Central memory CD4-positive, alpha-beta T cell (primary cell): ENCODE results near the gene DISC1.
"Not testable (repeated sequence)": the region's sequence is repeated elsewhere in the genome, so short reads cannot be mapped to it uniquely, and the experiment has no call there.

Experiments used
- DNase-seq: peaks from one replicate; pipeline ENCODE4 v3.0.0; 2022

Gene DISC1

DNA sequence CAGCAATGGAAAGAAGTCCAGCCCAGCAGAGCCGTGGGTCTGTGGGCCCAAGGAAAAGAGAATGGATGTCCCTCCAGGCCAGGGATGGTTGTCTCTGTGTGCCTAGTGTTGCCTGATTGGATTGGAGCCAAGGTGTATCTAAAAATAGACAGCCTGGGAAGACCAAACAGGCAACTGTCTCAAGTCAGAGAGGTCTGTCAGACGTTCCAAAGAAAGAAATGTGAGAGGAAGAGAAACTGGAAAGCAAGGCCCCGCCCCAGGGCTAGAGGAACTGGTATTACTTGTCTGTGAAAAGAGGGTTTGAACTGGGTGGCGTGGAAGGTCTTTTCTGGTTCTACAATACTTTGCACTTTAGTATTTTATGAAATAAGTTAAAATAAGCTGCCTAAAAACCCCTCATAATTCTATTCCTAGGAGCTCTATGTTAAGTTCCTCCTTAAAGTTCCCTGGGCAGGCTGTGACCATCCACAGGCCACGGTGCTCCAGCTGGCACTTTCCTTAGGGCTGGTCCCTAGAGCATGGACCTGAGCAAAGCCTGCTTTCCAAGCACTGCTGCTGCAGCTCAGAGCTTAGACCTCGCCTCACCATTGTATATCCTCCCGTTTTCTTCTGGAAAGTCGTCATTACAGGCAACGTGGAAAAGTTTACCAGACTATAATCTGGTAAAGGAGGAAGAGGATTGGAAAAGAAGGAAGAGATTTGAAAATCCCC, 151.6 kb downstream of the DISC1 start:
- DNase-seq: no peak

DNA sequence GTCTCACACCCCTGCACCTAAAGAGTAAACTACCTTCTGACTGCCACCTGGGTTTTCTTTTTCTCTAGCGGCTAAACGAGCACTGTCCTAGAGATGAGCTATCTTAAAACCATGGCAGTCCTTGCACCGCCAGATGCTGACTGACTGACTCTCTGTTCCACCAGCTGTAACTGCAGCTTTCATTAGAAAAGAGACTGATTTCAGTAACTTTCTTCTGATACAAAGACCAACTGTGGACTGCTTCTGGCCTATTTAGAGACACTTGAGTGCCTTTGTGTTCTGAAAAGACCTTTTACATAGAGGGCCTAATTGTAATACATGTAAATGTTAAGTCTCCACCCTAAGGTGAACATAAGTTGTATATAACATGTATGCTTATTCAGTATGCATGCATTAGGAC, 152.5 kb downstream of the DISC1 start:
- no peak for DNase-seq

DNA sequence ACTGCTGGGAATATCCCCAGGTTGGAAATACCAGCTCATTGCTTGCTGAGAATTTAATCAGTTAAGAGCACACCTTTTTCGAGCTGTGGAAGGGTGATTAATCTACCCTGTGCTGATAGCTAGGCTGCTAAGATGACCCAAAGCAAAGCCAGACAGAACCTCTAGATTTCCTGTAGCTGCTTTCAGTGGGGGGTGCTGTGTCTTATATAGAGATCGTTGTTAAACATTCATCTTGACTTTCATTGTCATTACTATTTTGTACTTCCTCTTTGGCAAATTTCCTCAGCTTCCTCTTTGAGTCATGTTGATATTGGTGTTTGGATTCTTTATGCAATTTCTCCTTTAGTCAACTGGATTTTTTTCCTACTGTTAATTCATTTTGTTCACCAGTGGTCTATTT, 155.3 kb downstream of the DISC1 start:
- DNase-seq: no peak

GRCh38 chr1:231785073-231785472, 158.5 kb downstream of the DISC1 start:
- not testable (repeated sequence) for DNase-seq

GRCh38 chr1:231786126-231786525, 159.5 kb downstream of the DISC1 start:
- DNase-seq: no peak

DNA sequence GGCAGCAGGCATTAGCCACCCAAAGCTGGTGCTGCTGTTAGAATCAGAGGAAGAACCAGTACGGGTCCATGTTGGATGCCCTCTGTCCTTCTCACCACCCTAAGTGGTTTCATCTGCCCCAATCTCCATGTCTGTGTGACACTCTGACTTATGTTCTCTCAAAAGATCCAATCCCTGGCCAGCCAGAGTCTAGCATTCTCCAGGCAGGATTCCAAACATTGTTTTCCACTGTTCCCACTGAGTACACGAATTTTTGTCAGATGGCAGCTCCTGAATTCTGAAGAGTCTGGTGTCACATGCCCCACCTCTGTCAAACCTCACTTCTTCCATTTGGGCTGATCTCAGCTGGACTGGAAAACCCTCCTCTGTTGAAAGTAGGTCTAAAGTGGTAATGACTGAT, 166.0 kb downstream of the DISC1 start:
- DNase-seq: no peak

DNA sequence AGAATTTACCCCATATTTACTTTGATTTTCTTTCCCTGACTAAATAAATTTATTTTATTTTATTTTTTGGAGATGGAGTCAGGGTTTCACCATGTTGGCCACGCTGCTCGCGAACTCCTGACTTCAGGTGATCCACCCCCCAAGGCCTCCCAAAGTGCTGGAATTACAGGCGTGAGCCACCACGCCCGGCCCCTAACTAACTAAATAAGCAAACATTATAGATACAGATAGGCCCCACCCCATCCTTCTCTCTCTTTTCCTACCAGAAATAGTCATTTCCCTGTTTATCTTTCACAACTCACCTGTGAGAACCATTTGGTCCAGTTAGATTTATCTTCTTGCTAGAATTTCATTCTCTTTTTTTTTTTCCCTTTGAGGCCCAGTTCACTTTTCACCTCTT, 167.3 kb downstream of the DISC1 start:
- no peak for DNase-seq

GRCh38 chr1:231796141-231796540, 169.6 kb downstream of the DISC1 start:
- DNase-seq: no peak

- DNase-seq: no peak
These were observed 172.9 kb downstream of the DISC1 start for GRCh38 chr1:231799363-231799986.

GRCh38 chr1:231800108-231800507, 173.5 kb downstream of the DISC1 start:
- no peak for DNase-seq

GRCh38 chr1:231801042-231801585, 174.5 kb downstream of the DISC1 start:
- no peak for DNase-seq

DNA sequence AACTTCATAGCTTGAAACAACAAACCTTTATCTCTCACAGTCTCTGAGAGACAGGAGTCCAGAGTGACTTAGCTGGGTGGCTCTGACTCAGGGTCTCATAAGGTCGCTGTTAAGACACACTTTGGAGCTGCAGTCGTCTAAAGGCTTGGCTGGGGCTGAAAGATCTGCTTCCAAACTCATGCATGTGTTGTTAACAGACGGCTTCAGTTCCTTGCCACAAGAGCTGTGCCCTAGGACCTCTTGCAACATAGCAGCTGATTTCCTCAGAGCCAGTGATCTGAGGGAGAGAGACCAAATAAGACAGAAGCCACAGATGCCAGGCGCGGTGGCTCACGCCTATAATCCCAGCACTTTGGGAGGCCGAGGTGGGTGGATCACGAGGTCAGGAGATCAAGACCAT, 176.8 kb downstream of the DISC1 start:
- no peak for DNase-seq

DNA sequence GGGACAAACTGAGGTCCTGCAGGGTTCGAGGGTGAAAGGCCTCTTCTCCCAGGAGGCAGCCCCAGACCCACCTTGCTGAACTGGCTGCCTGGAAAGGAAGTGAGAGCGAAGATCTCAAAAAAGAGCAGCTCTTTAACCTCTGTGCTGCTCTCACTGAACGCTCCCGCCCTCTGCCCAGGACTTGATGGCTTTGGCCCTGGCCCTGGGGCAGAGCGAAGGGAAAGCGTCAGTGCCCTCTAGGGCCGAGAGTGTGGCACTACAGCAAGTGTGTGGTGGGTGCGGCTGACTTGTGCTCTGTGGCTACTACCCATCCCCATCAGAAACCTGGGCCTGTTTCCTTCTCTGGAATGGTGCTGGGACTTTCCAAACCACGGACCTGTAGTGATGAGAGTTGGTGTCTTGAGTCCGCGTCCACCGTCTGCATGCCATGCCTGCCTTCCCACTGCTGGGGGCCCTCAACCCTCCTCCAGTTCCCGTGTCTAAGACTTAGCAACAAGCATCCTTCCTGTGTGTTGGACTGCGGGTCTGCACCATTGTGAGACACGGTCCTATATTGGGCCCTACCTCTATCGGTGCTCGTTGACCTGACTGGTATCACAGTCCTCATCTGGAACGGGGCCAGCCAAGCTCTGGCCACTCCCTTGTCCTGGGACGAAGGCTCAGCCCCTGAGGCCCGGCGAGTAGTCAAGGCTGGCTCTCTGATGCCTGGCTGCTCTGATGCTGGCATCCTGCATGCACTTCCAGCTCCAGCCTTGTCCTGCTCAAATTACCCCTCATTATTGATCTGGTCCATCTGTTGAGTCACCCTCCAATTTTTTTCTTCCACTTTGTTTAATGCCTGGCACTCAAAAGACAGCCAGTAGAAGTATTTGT, 180.3 kb downstream of the DISC1 start:
- DNase-seq: no peak

DNA sequence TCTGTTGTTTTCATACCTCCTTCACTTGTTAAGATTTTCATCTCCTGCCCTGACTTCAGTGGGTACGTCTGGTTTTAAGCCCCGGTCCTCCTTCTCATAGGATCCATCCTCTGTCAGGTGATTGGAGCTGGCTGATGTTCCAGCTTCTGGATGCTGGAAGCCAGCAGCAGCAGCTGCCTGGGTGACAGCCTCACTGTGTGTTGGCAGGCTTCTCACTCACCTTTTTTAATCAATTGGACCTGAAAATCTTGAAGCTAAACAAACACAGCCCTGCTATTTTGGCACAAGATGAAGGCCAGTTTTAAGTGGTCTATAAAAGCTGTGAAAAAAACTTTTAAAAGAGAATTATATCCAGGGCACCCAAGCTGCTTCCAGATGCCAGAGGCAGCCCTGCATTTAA, 181.0 kb downstream of the DISC1 start:
- DNase-seq: no peak

- DNase-seq: no peak
These were observed 181.5 kb downstream of the DISC1 start for GRCh38 chr1:231808116-231808515.

- no peak for DNase-seq
These were observed 182.4 kb downstream of the DISC1 start for GRCh38 chr1:231808990-231809389.

GRCh38 chr1:231810415-231810814, 183.8 kb downstream of the DISC1 start:
- no peak for DNase-seq

- no peak for DNase-seq
These were observed 187.4 kb downstream of the DISC1 start for GRCh38 chr1:231814021-231814420.

GRCh38 chr1:231814521-231814920, 187.9 kb downstream of the DISC1 start:
- no peak for DNase-seq

- DNase-seq: no peak
These were observed 191.2 kb downstream of the DISC1 start for GRCh38 chr1:231817801-231818200.

DNA sequence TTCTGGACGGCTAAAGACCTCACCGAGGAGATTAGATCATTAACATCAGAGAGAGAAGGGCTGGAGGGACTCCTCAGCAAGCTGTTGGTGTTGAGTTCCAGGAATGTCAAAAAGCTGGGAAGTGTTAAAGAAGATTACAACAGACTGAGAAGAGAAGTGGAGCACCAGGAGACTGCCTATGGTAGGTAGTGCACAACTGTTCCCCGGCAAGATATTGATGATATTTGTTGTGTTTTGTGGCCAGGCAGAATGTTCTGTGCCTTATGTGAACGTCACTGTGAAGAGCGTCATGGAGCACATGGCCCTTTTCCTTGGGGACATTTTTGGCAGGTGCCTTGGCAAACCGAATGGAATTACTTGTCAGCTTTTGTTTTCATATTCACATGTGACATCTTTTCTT, 191.7 kb downstream of the DISC1 start:
- DNase-seq: no peak

GRCh38 chr1:231821281-231821680, 194.7 kb downstream of the DISC1 start:
- no peak for DNase-seq

- no peak for DNase-seq
These were observed 195.5 kb downstream of the DISC1 start for GRCh38 chr1:231822041-231822440.

DNA sequence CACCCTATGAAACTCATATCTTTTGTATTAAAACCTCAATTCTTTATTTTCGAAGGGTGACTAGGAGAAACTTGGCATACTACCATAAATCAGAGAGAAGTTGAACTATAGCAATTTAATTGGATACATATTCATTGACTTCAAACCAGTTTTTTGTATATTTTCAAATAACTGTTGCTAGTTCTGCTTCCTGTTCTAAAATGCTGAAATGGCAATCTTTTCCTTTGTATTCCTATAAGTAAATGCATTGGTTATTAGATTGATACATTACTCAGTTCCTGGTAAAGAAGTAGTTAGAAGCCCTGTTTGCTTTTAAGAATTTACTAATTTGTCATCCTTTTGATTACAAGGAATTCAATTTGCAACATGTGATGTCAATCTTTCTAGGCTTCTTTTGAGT, 200.0 kb downstream of the DISC1 start:
- no peak for DNase-seq
